Ishikawa (cell line): Measurements from ENCODE around the gene MYL11.

Experiments
- CEBPB ChIP-seq: IDR thresholded peaks from 2 replicates; pipeline ENCODE4 v1.6.1; 2012
- CREB1 ChIP-seq: IDR thresholded peaks from 2 replicates; pipeline ENCODE4 v1.6.1; 2012; ENCODE audit warnings: low read depth
- EGR1 ChIP-seq: IDR thresholded peaks from 2 replicates; pipeline ENCODE4 v1.6.1; 2012
- EP300 ChIP-seq: IDR thresholded peaks from 2 replicates; pipeline ENCODE4 v1.6.1; 2012; ENCODE audit warnings: borderline replicate concordance
- FOXM1 ChIP-seq: IDR thresholded peaks from 2 replicates; pipeline ENCODE4 v1.6.1; 2012; ENCODE audit warnings: low read depth, borderline replicate concordance
- NFIC ChIP-seq: IDR thresholded peaks from 2 replicates; pipeline ENCODE4 v1.6.1; 2012
- RAD21 ChIP-seq: IDR thresholded peaks from 2 replicates; pipeline ENCODE4 v1.6.1; 2012; ENCODE audit warnings: low read depth
- REST ChIP-seq: IDR thresholded peaks from 2 replicates; pipeline ENCODE4 v1.6.1; 2012; ENCODE audit warnings: low read depth, mild to moderate bottlenecking
- TAF1 ChIP-seq: IDR thresholded peaks from 2 replicates; pipeline ENCODE4 v1.6.1; 2012; ENCODE audit warnings: low read depth, mild to moderate bottlenecking
- TCF12 ChIP-seq: IDR thresholded peaks from 2 replicates; pipeline ENCODE4 v1.6.1; 2012; ENCODE audit warnings: low read depth
- TEAD4 ChIP-seq: IDR thresholded peaks from 2 replicates; pipeline ENCODE4 v1.6.1; 2012
- USF1 ChIP-seq: IDR thresholded peaks from 2 replicates; pipeline ENCODE4 v1.6.1; 2012
- YY1 ChIP-seq: IDR thresholded peaks from 2 replicates; pipeline ENCODE4 v1.6.1; 2012; ENCODE audit warnings: low read depth
- ZBTB7A ChIP-seq: IDR thresholded peaks from 2 replicates; pipeline ENCODE4 v1.6.1; 2012; ENCODE audit warnings: low read depth
- TF ChIP-seq, protein P1 (sequence below): IDR thresholded peaks from 2 replicates; pipeline ENCODE4 v1.6.1; 2012

The MYL11 gene

DNA sequence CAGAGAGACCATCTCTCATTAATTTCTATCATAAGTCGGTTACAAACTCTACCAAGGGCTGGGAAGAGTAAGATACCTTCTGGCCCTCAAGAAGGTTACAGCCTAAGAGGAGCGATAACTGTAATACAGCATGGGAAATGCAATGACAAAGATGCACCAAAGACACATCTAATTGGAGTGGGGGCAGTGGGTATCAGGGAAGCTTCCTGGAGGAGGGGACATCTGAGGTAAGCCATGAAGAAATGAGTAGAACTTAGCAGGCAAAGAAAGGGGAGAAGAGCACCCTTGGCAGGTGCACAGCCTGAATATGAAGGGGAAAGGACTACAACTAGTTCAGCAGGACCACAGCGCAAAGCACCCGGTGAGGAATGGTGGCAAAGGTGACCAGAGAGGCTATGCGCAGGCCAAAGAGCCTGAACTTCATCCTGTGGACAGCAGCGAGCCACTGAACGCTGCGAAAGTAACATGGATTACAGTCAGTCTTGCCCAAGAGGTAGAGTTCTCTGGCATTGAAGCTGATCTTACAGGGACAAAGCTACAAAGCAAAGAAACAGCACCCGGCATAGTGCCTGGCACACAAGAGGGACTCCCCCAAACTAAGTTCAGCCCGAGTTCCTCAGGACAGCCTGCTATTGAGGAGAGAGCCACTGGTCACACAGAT is 7.1 kb upstream of the MYL11 start:
- no peak for TF ChIP-seq CREB1
- TF ChIP-seq TEAD4, result no peak
- no peak for TF ChIP-seq TAF1
- no peak for TF ChIP-seq CEBPB
- no peak for TF ChIP-seq FOXM1
- no peak for TF ChIP-seq TCF12
- no peak for TF ChIP-seq ZBTB7A
- no peak for TF ChIP-seq YY1
- no peak for TF ChIP-seq EP300
- TF ChIP-seq RAD21, result no peak
- no peak for TF ChIP-seq NFIC
- no peak for TF ChIP-seq EGR1
- TF ChIP-seq, protein P1, sequence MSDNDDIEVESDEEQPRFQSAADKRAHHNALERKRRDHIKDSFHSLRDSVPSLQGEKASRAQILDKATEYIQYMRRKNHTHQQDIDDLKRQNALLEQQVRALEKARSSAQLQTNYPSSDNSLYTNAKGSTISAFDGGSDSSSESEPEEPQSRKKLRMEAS, result no peak
- TF ChIP-seq REST, result no peak
- TF ChIP-seq USF1, result no peak

DNA sequence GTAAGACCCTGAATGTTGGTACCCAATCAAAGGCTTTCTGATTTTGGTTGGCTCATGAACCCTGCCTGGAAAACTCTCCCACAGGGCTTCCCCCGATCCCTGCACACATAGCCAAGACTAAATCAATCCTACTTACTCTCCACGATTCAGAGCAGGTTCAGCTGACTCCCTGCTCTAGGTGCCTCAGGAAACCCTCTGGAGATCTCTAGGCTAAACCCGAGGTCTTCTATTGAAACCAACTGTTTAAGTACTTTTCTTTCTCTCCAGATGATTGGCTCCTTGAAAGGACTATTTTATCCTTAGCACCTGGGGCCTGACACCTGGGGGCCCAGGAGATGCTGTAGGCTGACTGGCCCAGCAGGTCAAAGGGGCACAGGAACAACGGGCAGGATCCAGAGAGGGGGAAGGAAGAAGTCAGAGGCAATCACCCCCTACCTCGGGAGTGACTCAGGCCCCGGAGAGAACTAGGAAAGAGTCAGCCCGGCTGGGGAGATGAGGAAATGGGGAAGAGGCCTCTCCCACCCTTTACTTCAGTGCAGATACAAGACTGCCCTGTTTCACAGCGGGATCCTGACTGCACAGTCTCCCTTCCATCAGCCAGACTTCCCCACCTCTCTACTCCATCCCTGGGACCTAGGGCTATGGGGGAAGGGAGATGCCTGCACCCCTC is 6.3 kb upstream of the MYL11 start:
- TF ChIP-seq ZBTB7A (no peak), RAD21 (no peak), NFIC (no peak), REST (no peak), CREB1 (no peak), FOXM1 (no peak), CEBPB (no peak), TCF12 (no peak)
- TF ChIP-seq, protein P1, result no peak

GRCh38 chr16:30368792-30369090 is 5.9 kb upstream of the MYL11 start:
- TF ChIP-seq CEBPB, result no peak
- no peak for TF ChIP-seq ZBTB7A
- no peak for TF ChIP-seq TEAD4
- no peak for TF ChIP-seq TCF12
- no peak for TF ChIP-seq CREB1
- no peak for TF ChIP-seq EGR1
- TF ChIP-seq FOXM1, result no peak
- TF ChIP-seq REST, result no peak
- no peak for TF ChIP-seq NFIC
- TF ChIP-seq, protein P1, result no peak
- TF ChIP-seq USF1, result no peak
- no peak for TF ChIP-seq TAF1
- TF ChIP-seq EP300, result no peak
